PC-3 (cell line): ENCODE measurements around the gene DMGDH.

Experiments
- EZH2 ChIP-seq: fragments of 300-600 bp; sonication (generic); IDR thresholded peaks from one replicate; pipeline ENCODE4 v1.6.1; 2017; ENCODE audit warnings: antibody characterized with exemption, mild to moderate bottlenecking, low read length; ENCODE audit not compliant: unreplicated experiment
- TF ChIP-seq, protein P1 (sequence below): fragments of 300-600 bp; sonication (generic); conservative IDR thresholded peaks from 2 replicates; pipeline ENCODE4 v1.5.1; 2017; ENCODE audit warnings: antibody characterized with exemption, low read depth, mild to moderate bottlenecking, low read length

DNA sequence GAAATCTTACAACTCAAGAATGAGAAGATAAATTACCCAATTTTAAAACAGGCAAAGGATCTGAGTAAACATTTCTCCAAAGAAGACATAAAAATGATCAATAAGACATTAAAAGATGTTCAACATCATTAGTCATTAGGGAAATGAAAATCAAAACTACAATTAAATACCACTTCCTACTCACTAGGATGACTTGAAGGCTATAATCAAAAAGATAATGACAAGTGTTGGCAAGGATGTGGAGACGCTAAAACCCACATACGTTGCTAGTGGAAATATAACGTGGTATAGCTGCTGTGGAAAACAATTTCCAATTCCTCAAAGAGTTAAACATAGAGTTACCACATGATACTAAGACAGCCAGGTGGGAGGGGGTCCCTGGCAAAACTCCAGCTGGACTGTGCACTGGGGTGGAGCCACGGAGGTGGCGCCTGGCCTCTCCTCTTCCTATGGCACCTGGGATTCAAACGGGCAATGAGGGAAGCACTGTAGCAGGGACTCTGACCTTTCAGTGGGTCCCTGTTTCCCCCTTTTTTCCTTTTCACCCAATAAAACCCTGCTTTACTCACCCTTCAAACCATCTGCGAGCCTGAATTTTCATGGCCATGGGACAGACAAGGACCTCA, 90.2 kb downstream of the DMGDH start:
- TF ChIP-seq, protein P1, sequence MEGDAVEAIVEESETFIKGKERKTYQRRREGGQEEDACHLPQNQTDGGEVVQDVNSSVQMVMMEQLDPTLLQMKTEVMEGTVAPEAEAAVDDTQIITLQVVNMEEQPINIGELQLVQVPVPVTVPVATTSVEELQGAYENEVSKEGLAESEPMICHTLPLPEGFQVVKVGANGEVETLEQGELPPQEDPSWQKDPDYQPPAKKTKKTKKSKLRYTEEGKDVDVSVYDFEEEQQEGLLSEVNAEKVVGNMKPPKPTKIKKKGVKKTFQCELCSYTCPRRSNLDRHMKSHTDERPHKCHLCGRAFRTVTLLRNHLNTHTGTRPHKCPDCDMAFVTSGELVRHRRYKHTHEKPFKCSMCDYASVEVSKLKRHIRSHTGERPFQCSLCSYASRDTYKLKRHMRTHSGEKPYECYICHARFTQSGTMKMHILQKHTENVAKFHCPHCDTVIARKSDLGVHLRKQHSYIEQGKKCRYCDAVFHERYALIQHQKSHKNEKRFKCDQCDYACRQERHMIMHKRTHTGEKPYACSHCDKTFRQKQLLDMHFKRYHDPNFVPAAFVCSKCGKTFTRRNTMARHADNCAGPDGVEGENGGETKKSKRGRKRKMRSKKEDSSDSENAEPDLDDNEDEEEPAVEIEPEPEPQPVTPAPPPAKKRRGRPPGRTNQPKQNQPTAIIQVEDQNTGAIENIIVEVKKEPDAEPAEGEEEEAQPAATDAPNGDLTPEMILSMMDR, result no peak
- TF ChIP-seq EZH2, result no peak
